IPS-NIHi7 (cell line): Measurements from ENCODE around the gene CAMSAP1.

Experiments
- DNase-seq: peaks from one replicate; pipeline ENCODE4 v3.0.0; 2012; ENCODE audit warnings: mixed read lengths; ENCODE audit errors: extremely low spot score

The CAMSAP1 gene

GRCh38 chr9:135793221-135794056 is 113.9 kb downstream of the CAMSAP1 start:
- no peak for DNase-seq

- DNase-seq, result no peak
Observed at GRCh38 chr9:135792268-135793128, 114.8 kb downstream of the CAMSAP1 start.

GRCh38 chr9:135791431-135792267 is 115.7 kb downstream of the CAMSAP1 start:
- no peak for DNase-seq

- DNase-seq, result no peak
Observed at GRCh38 chr9:135790850-135791249, 116.5 kb downstream of the CAMSAP1 start.

- DNase-seq, result no peak
Observed at GRCh38 chr9:135790356-135790755, 117.0 kb downstream of the CAMSAP1 start.

- no peak for DNase-seq
Observed at GRCh38 chr9:135789838-135790291, 117.5 kb downstream of the CAMSAP1 start.

- DNase-seq, result no peak
Observed at GRCh38 chr9:135788576-135789300, 118.6 kb downstream of the CAMSAP1 start.

- DNase-seq, result no peak
Observed at GRCh38 chr9:135787776-135788575, 119.4 kb downstream of the CAMSAP1 start.

GRCh38 chr9:135787317-135787716 is 120.0 kb downstream of the CAMSAP1 start:
- no peak for DNase-seq

- DNase-seq, result no peak
Observed at GRCh38 chr9:135786146-135786690, 121.1 kb downstream of the CAMSAP1 start.

- no peak for DNase-seq
Observed at GRCh38 chr9:135785013-135785575, 122.3 kb downstream of the CAMSAP1 start.

GRCh38 chr9:135783540-135784245 is 123.7 kb downstream of the CAMSAP1 start:
- no peak for DNase-seq

- no peak for DNase-seq
Observed at GRCh38 chr9:135782946-135783345, 124.4 kb downstream of the CAMSAP1 start.

GRCh38 chr9:135780626-135781025 is 126.7 kb downstream of the CAMSAP1 start:
- DNase-seq, result no peak

- DNase-seq, result no peak
Observed at GRCh38 chr9:135780086-135780485, 127.3 kb downstream of the CAMSAP1 start.

GRCh38 chr9:135779571-135779970 is 127.8 kb downstream of the CAMSAP1 start:
- no peak for DNase-seq

GRCh38 chr9:135778421-135778820 is 128.9 kb downstream of the CAMSAP1 start:
- DNase-seq, result no peak

GRCh38 chr9:135777623-135778177 is 129.6 kb downstream of the CAMSAP1 start:
- DNase-seq, result no peak
